ENCODE measurements around the gene WDR90.

The WDR90 gene

DNA sequence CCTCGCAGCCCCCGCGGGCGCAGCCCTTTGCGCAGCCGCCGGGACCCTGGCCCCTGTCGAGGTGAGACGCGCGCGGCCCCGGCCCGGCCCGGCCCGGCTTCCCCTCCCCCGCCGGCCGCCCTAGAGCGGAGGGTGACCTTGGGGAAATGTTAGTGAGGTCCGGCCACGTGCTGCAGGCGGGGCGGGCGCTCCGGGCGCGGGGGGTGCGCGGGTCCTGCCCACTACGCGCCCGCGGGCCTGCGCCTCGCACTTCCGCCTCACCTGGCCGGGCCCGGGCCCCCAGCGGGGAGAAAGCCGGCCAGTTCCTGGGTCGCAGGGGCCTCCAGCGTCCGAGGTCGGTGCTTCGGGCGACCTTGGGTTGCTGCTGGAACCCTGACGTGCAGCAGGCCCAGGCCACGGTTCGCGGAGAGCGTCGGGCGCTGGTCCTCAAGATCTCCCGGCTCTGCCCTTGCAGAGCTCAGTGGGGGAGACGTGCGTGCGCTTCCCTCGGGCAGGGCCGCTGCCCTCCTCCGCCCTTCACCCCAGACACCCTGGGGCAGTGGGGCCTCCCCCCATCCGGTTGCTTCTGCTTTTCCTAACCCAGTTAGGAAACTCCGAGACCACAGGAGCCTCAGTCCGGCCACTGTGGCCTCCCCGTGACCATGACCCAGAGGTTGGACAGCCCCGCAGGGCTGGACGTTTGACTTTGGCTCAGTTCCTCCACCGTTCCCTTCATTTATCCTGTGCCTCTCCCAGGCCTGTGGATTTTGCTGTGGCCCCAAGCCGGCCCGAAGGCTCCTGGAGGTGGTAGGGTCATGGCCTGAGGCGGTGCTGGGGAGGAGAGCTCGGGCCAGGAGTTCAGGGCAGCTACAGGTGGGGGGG is 6.7 kb upstream of the WDR90 start:
- H3K36me3 Mint-ChIP-seq (ENCODE audit: low read depth): peaks cover 7% of the 10 kb centered on the region
- peak overlapping the region; percentile 80 for H3K4me3 Mint-ChIP-seq
- no peaks in the 10 kb centered on the region for H3K27me3 Mint-ChIP-seq
- H3K27ac Mint-ChIP-seq: peak overlapping the region; percentile 67
- peaks cover 16% of the 10 kb centered on the region for H3K4me1 Mint-ChIP-seq
- DNase-seq: peak; percentile 50
- no peaks in the 10 kb centered on the region for H3K9me3 Mint-ChIP-seq
- peak; percentile 38 for ATAC-seq

DNA sequence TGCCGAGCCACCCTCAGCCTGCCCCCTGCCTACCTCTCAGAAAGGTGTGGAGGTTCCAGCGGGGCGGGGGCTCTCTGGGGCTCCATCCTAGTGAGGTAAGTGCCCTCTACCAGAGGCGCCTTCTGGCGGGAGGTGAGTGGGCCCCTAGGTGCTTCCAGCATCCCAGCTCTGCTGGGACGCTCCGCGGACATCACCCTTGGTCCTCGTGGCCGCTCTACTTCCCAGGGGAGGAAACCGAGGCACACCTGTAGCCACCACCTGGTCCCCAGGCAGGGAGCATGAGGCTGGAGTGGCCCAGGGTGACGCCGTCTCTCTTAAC is 6.2 kb upstream of the WDR90 start:
- H3K36me3 Mint-ChIP-seq (ENCODE audit: low read depth): peaks cover 7% of the 10 kb centered on the region
- no peak for ATAC-seq
- no peaks in the 10 kb centered on the region for H3K9me3 Mint-ChIP-seq
- H3K27ac Mint-ChIP-seq: peak overlapping the region; percentile 67
- no peak for DNase-seq
- peaks cover 16% of the 10 kb centered on the region for H3K4me1 Mint-ChIP-seq
- H3K27me3 Mint-ChIP-seq: no peaks in the 10 kb centered on the region
- peak overlapping the region; percentile 80 for H3K4me3 Mint-ChIP-seq

DNA sequence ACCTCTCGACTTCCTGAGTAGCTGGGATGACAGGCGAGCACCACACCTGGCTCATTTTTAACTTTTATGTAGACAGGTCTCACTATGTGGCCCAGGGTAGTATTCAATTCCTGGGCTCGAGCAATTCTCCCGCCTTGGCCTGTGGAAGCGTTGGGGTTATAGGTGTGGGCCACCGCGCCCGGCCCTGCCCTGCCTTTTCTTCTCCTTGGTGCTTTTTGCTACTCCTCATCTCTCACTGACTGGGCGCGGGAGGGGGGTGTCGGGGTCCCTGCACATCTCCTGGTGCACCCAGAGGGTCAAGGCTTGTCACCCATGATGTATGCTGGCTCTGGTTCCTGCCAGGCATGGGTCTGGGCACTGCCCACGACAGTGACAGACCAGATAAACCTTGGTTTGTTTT is 4.6 kb upstream of the WDR90 start:
- ATAC-seq (no peak), DNase-seq (no peak)
- H3K9me3 Mint-ChIP-seq: no peaks in the 10 kb centered on the region
- peak overlapping the region; percentile 80 for H3K4me3 Mint-ChIP-seq
- H3K36me3 Mint-ChIP-seq (ENCODE audit: low read depth): peaks cover 9% of the 10 kb centered on the region
- no peak overlapping the region for H3K27ac Mint-ChIP-seq
- peaks cover 20% of the 10 kb centered on the region for H3K4me1 Mint-ChIP-seq
- H3K27me3 Mint-ChIP-seq: no peaks in the 10 kb centered on the region

DNA sequence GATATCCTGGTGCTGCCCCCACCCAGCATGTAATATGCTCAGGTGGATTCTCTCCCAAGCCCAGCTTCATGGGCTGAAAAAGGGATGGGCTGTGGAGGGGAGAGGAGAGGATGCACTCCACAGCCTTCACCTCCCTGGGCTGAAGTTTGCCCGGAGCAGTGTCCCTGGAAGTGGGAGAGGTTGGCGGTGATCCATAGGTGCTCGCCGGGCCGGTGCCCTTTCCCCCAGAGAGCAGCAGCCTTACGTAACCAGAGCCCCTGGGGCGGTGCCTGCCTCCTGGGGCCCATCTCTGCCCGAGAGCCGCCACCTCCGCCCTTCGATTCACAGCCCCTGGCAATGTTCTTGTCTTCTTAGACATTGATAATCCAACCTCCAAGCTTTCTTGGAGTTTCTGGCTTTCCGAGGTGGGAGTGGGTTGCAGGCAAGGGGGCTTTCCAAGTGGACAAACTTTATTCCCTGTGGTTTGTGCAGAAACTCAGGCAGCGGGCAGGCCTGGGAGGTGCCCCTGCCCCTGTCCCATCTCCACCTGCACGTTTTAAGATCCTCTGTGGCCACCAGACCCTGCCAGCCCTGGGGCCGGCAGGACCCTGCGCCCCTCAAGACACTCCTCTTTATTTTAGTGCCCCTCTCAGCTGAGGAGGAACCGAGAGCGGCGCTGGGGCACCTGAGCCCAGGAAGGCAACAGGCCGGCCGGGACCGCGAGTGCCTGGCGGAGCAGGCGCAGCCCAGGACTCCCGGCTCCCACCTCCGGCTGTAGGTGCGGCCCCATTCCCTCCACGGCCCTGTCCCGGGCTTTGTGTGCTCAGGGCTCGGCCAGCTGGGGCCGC is 3.1 kb upstream of the WDR90 start:
- Mint-ChIP-seq H3K9me3 (no peaks in the 10 kb centered on the region), H3K4me3 (no peak overlapping the region), H3K36me3 (ENCODE audit: low read depth) (peaks cover 9% of the 10 kb centered on the region), H3K4me1 (peaks cover 24% of the 10 kb centered on the region), H3K27ac (no peak overlapping the region), H3K27me3 (no peaks in the 10 kb centered on the region)
- ATAC-seq (no peak), DNase-seq (no peak)

DNA sequence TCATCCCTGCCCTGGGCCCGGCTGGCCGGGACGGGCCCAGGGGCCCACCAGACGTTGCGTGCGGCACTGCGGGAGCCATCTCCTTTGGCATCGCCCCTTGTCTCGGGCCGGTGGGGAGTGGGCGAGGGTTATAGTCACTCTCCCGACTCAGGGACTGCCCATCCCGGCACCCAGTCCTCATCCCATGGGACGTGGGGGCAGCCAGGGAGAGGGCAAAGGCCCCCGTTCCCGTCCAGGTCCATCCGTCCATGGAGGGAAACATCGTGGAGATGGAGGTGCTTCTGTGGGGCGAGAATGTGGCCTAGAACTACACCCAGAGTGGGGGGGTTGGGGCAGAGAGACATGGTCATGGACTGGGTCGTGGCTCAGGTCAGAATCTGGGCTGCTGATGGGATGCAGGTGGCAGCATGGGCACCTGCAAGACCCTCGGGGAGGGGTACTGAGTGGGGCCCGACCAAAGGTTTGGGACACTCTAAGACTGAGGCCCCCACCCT is 2.4 kb upstream of the WDR90 start:
- DNase-seq (no peak), ATAC-seq (no peak)
- Mint-ChIP-seq H3K36me3 (ENCODE audit: low read depth) (peaks cover 9% of the 10 kb centered on the region), H3K4me3 (no peak overlapping the region), H3K4me1 (peaks cover 24% of the 10 kb centered on the region), H3K27ac (no peak overlapping the region), H3K9me3 (no peaks in the 10 kb centered on the region), H3K27me3 (no peaks in the 10 kb centered on the region)

DNA sequence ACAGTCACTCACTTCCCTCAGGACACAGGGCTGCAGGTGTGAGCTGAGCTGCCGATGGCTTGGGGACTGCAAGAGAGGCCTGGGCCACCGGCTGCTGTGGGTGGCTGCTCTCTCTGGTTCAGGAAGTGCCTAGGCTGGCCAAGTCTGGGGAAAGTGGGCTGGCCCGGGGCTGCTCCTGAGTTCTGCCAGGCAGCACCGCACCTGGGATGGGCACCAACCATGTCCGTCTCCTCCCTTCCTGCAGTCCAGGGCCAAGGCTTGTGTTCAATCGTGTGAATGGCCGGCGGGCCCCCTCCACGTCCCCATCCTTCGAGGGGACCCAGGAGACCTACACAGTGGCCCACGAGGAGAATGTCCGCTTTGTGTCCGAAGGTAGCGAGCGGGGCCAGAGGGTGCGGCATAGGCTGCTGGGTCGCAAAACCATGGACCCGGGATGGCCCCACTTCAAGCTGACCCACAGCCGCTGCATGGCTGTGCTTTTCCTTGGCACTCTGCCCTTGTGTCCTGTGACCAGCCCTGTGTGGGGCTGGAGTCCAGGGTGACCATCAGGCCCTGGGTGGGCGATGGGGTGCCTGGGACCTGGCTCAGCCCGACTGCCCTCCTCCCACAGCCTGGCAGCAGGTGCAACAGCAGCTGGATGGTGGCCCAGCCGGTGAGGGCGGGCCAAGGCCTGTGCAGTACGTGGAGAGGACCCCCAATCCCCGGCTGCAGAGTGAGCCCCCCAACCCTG is 1.8 kb upstream of the WDR90 start:
- H3K4me3 Mint-ChIP-seq: peak overlapping the region; percentile 6
- peaks cover 24% of the 10 kb centered on the region for H3K4me1 Mint-ChIP-seq
- H3K27me3 Mint-ChIP-seq: no peaks in the 10 kb centered on the region
- H3K36me3 Mint-ChIP-seq (ENCODE audit: low read depth): peaks cover 9% of the 10 kb centered on the region
- DNase-seq: no peak
- no peak overlapping the region for H3K27ac Mint-ChIP-seq
- H3K9me3 Mint-ChIP-seq: no peaks in the 10 kb centered on the region
- no peak for ATAC-seq

DNA sequence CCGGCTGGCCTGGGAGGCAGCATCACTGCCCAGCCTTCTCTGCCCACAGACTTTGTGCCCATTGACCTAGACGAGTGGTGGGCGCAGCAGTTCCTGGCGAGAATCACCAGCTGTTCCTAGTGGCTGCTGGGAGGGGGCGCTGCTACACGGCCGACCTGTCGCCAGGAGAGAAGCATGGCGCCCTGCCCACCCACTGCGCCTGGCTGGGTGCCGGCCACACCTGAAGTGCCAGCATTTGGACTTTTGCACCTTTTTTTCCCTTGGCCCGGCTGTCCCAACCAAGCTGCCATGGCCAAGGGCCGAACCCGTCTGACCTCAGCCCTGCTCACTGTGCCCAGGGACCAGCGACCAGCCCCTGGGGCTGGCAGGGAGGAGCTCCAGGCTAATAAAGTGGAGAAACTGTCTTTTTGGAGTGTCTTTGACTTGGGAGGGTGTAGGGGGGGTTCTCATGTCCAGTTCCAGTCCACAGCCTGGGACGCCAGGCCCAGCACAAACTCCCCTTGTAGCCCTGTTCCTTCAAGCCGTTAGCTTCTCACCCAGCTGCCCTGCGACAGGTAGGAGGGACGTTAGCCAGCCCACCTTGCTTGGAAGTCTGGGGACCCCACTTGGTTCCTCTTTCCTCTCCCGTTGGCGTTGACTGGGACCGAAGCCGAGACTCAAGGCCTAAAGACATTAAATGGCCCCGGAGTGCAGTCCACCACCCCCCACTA is 939 bp upstream of the WDR90 start:
- Mint-ChIP-seq H3K4me3 (peak overlapping the region; percentile 83), H3K9me3 (no peaks in the 10 kb centered on the region), H3K27ac (peak overlapping the region; percentile 83), H3K36me3 (ENCODE audit: low read depth) (peaks cover 11% of the 10 kb centered on the region), H3K4me1 (peaks cover 21% of the 10 kb centered on the region), H3K27me3 (no peaks in the 10 kb centered on the region)
- ATAC-seq (peak; percentile 38), DNase-seq (peak; percentile 75)

DNA sequence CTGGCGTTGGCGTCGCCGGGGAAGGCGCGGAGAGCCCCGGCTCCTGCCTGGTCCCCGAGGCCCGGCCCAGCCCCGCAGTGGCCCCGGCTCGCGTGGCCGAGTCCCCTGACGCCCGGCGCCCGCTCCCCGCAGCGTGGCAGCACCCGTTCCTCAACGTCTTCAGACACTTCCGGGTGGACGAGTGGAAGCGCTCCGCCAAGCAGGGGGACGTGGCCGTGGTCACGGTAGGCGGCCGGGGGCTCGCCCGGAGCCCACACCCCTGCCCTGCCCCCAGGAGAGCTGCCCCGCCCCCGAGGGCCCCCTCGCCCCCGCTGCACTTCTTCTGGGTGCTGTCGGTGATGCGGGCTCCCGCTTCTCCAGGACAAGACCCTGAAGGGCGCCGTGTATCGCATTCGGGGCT is 466 bp downstream of the WDR90 start:
- H3K27me3 Mint-ChIP-seq: no peaks in the 10 kb centered on the region
- H3K4me3 Mint-ChIP-seq: peak overlapping the region; percentile 79
- ATAC-seq: no peak
- H3K9me3 Mint-ChIP-seq: no peaks in the 10 kb centered on the region
- H3K27ac Mint-ChIP-seq: peak overlapping the region; percentile 65
- H3K36me3 Mint-ChIP-seq (ENCODE audit: low read depth): peaks cover 5% of the 10 kb centered on the region
- H3K4me1 Mint-ChIP-seq: peaks cover 10% of the 10 kb centered on the region
- peak; percentile 35 for DNase-seq

DNA sequence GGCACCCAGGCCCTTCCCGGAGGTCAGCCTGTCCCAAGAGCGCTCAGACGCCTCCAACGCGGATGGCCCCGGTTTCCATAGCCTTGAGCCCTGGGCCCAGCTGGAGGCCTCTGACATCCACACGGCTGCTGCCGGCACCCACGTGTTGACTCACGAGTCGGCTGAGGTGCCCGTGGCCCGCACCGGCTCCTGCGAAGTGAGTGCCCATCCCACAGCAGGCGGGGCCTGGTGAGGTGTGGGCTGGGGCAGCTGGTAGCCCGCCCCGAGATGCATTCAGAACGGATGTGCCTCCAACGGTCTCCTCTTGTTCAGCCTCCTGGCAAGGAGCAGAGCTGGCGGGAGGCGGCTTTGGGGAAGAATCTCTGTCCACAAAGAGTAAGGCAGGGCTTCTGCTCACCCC is 2.7 kb downstream of the WDR90 start:
- Mint-ChIP-seq H3K4me1 (peaks cover 10% of the 10 kb centered on the region), H3K27ac (no peak overlapping the region), H3K9me3 (no peaks in the 10 kb centered on the region), H3K4me3 (no peak overlapping the region), H3K36me3 (ENCODE audit: low read depth) (peaks cover 4% of the 10 kb centered on the region), H3K27me3 (no peaks in the 10 kb centered on the region)
- DNase-seq: no peak
- ATAC-seq: no peak

DNA sequence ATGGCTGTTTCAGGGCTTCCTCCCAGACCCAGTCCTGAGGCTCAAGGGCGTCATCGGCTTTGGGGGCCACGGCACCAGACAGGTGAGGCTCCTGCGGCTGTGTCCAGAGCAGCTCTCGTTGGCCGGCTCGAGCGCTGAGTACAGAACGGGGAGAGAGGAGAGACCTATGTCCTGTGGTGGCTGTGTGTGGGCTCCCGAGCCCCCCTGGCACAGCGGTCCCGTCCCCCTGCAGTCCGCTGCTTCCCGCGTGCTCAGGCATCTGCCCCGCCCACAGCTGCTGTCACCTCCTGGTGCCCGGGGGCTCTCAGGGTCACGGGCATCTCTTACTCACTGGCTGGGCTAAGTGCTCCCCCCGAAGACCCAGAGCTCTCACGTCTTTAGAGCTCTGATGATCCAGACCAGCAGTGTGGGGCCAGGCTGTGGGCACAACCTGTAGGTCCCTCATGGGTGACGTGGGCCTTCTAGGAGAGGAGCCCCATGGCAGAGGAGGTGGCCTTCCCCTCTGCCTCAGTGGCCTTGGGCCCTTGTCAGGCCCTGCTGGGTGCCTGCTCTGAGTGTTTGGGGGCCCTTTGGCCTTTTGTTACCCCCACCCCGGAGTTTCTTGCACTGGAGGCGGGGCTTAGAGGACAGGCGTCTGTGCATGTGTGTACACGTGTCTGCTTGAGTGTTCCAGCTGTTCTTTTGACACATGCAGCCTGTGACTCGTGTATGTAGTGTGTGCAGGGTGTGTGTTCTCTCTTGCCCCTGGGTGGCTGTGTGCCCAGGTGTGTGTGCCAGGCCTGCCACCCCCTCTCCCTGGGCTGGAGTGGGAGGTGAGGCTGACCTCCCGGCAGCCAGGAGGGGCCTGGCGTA is 3.5 kb downstream of the WDR90 start:
- ATAC-seq (no peak), DNase-seq (no peak)
- Mint-ChIP-seq H3K4me1 (peaks cover 10% of the 10 kb centered on the region), H3K4me3 (no peak overlapping the region), H3K27ac (no peak overlapping the region), H3K36me3 (ENCODE audit: low read depth) (peaks cover 4% of the 10 kb centered on the region), H3K9me3 (no peaks in the 10 kb centered on the region), H3K27me3 (no peaks in the 10 kb centered on the region)

DNA sequence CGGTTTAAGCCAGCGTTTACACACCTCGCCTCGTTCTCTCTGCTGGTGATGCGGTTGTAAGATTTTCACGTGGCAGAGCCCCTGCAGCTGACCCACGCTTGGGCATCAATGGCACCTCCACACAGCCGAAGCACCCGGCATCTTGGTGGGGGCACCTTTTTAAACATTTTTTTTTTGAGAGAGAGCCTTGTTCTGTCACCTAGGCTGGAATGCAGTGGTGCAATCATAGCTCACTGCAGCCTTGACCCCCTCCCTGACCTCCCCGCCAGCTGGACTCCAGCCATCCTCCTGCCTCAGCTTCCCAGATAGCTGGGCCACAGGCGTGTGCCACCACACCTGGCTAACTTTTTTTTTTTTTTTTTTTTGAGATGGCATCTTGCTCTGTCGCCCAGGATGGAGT is 4.9 kb downstream of the WDR90 start:
- ATAC-seq: no peak
- H3K4me1 Mint-ChIP-seq: peaks cover 4% of the 10 kb centered on the region
- H3K27ac Mint-ChIP-seq: no peak overlapping the region
- H3K36me3 Mint-ChIP-seq (ENCODE audit: low read depth): peaks cover 2% of the 10 kb centered on the region
- no peaks in the 10 kb centered on the region for H3K9me3 Mint-ChIP-seq
- H3K4me3 Mint-ChIP-seq: no peak overlapping the region
- H3K27me3 Mint-ChIP-seq: no peaks in the 10 kb centered on the region
- DNase-seq: no peak

DNA sequence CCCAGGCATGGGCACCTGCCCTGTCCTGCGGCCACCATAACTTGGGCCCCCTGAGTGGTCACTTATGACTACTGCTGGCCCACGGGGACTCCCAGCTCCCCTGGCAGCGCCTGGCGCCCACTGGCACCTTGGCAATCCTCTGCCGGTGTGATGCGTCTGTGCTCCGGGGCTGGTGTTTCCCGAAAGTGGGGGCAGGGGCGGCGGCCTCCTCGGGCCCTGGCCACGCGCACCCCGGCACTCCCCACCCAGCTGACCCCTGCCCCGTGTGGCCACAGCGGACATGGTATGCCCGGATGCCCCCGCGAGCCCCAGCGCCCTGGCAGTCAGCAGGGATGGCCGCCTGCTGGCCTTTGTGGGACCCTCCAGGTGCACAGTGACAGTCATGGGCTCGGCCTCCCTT is 8.3 kb downstream of the WDR90 start:
- no peak overlapping the region for H3K4me3 Mint-ChIP-seq
- no peaks in the 10 kb centered on the region for H3K27me3 Mint-ChIP-seq
- no peak for DNase-seq
- H3K4me1 Mint-ChIP-seq: peaks cover 5% of the 10 kb centered on the region
- H3K9me3 Mint-ChIP-seq: no peaks in the 10 kb centered on the region
- H3K27ac Mint-ChIP-seq: no peak overlapping the region
- H3K36me3 Mint-ChIP-seq (ENCODE audit: low read depth): peaks cover 3% of the 10 kb centered on the region
- ATAC-seq: no peak

DNA sequence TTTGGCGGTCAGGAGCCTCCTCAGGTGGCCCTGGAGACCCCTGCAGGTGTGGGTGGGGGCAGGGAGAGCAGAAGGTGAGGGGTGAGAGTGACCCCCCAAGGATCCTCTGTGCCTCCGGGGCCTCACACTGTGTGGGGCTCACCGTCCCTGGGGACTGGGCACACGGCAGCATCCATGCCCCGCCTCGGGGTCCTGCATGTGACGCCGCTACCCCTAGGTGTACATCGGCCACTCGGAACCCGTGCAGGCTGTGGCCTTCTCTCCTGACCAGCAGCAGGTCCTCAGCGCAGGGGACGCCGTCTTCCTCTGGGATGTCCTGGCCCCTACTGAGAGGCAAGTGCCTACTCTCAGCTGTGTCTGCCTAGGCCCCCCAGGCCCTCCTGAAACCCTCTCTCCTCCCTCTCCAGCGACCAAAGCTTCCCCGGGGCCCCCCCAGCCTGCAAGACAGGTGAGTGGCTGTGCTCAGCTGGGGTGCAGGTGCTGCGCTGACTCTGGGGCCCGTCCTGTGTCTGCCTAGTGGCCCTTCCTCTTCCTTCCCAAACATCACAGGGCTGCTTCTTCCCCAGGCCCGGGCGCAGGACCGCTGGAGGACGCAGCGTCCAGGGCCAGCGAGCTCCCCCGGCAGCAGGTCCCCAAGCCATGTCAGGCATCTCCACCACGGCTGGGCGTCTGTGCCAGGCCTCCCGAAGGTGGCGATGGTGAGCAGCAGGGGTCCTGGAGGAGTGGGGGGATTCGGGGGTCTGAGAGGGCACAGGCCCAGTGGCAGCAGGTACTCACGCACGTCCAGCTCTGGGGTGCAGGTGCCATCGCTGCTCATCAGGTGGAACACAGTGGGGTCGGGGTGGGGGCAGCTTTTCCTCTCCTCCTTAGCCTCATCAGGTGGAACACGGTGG is 9.8 kb downstream of the WDR90 start:
- H3K27me3 Mint-ChIP-seq: no peaks in the 10 kb centered on the region
- H3K9me3 Mint-ChIP-seq: no peaks in the 10 kb centered on the region
- H3K27ac Mint-ChIP-seq: no peak overlapping the region
- H3K4me1 Mint-ChIP-seq: peaks cover 5% of the 10 kb centered on the region
- no peak overlapping the region for H3K4me3 Mint-ChIP-seq
- DNase-seq (no peak), ATAC-seq (no peak)
- peaks cover 2% of the 10 kb centered on the region for H3K36me3 Mint-ChIP-seq (ENCODE audit: low read depth)

Measured in activated naive CD8-positive, alpha-beta T cell treated with anti-CD3 and anti-CD28 coated beads, Interleukin-2, amount 50 U/mL, for 24 hours (primary cell).